Cerebellar nuclear complex (tissue), 1 donor: Measurements from ENCODE around the gene MARK4.
"Not testable (repeated sequence)": the region's sequence is repeated elsewhere in the genome, so short reads cannot be mapped to it uniquely, and the experiment has no call there.

Source experiments
- DNase-seq, 2 experiments: peaks; one replicate each; lab custom pipeline; 2025; lab: John Stamatoyannopoulos, UW

Gene MARK4

GRCh38 chr19:45250832-45251451 is at the start of gene MARK4:
MARK4 (plus strand) TSS chr19:45251271; CDS start chr19:45251589, 318 bp downstream.
- DNase-seq, result no peak

GRCh38 chr19:45202637-45203036 is 48.4 kb upstream of the MARK4 start:
- DNase-seq, result no peak

- DNase-seq, result no peak
Measured at GRCh38 chr19:45205810-45206209, 45.3 kb upstream of the MARK4 start.

GRCh38 chr19:45206328-45206727 is 44.7 kb upstream of the MARK4 start:
- no peak for DNase-seq

GRCh38 chr19:45211751-45212381 is 39.2 kb upstream of the MARK4 start:
- DNase-seq, result no peak

- no peak for DNase-seq
Measured at GRCh38 chr19:45213031-45213430, 38.0 kb upstream of the MARK4 start.

GRCh38 chr19:45215391-45216191 is 35.5 kb upstream of the MARK4 start:
- DNase-seq, result no peak

- DNase-seq, result no peak
Measured at GRCh38 chr19:45216667-45217066, 34.4 kb upstream of the MARK4 start.

- DNase-seq, result no peak
Measured at GRCh38 chr19:45217193-45217956, 33.7 kb upstream of the MARK4 start.

GRCh38 chr19:45217957-45218334 is 33.1 kb upstream of the MARK4 start:
- DNase-seq, result no peak

- DNase-seq, result no peak
Measured at GRCh38 chr19:45218426-45218825, 32.6 kb upstream of the MARK4 start.

GRCh38 chr19:45218911-45219743 is 31.9 kb upstream of the MARK4 start:
- DNase-seq, result no peak

GRCh38 chr19:45222724-45223123 is 28.3 kb upstream of the MARK4 start:
- no peak for DNase-seq

GRCh38 chr19:45223879-45224278 is 27.2 kb upstream of the MARK4 start:
- no peak for DNase-seq

GRCh38 chr19:45224645-45225044 is 26.4 kb upstream of the MARK4 start:
- no peak for DNase-seq

GRCh38 chr19:45229056-45229455 is 22.0 kb upstream of the MARK4 start:
- not testable (repeated sequence) for DNase-seq

GRCh38 chr19:45231891-45232290 is 19.2 kb upstream of the MARK4 start:
- DNase-seq, result no peak

GRCh38 chr19:45234089-45234869 is 16.8 kb upstream of the MARK4 start:
- no peak for DNase-seq

GRCh38 chr19:45235485-45235884 is 15.6 kb upstream of the MARK4 start:
- DNase-seq, result no peak

- no peak for DNase-seq
Measured at GRCh38 chr19:45238556-45238955, 12.5 kb upstream of the MARK4 start.
